ENCODE measurements around the gene PCDHGA7. TPM values are rescaled to one million over a fixed set of nuclear protein-coding genes. Genes with fewer than 3 reads are reported as not detected.
"Not testable (repeated sequence)": the region's sequence is repeated elsewhere in the genome, so short reads cannot be mapped to it uniquely, and the experiment has no call there.

The PCDHGA7 gene
- total RNA-seq, 1 donor from 2014 or later, result 0.23 TPM

GRCh38 chr5:141409598-141410306, 27.2 kb downstream of the PCDHGA7 start:
- no peak overlapping the region for H3K4me3 ChIP-seq (ENCODE audit: low read depth, low read length)
- TF ChIP-seq CTCF (conservative IDR thresholded peaks at IDR 0.05; ENCODE audit: low read depth, low read length), result no peak
- DNase-seq (ENCODE audit: low read depth), result no peak

GRCh38 chr5:141411575-141411974, 29.0 kb downstream of the PCDHGA7 start:
- DNase-seq (ENCODE audit: low read depth), result no peak
- no peak for TF ChIP-seq CTCF (conservative IDR thresholded peaks at IDR 0.05; ENCODE audit: low read depth, low read length)
- H3K4me3 ChIP-seq (ENCODE audit: low read depth, low read length), result no peak overlapping the region

GRCh38 chr5:141412854-141413539, 30.5 kb downstream of the PCDHGA7 start, which contains the start of gene PCDHGA10:
Gene PCDHGA10 (plus strand): TSS chr5:141412987. CDS start chr5:141413176, 189 bp downstream.
- peak within 1 kb of the TSS; percentile 44 for H3K4me3 ChIP-seq (ENCODE audit: low read depth, low read length)

GRCh38 chr5:141413540-141414069, 31.1 kb downstream of the PCDHGA7 start:
- peak overlapping the region; percentile 44 for H3K4me3 ChIP-seq (ENCODE audit: low read depth, low read length)

More at GRCh38 chr5:141412854-141413539, 30.5 kb downstream of the PCDHGA7 start, which contains the start of gene PCDHGA10:
- TF ChIP-seq CTCF (conservative IDR thresholded peaks at IDR 0.05; ENCODE audit: low read depth, low read length), result peak; percentile 56
- DNase-seq (ENCODE audit: low read depth), result no peak

GRCh38 chr5:141414548-141415274, 32.2 kb downstream of the PCDHGA7 start:
- DNase-seq (ENCODE audit: low read depth); H3K4me3 ChIP-seq (ENCODE audit: low read depth, low read length): not testable (repeated sequence)

More at GRCh38 chr5:141413540-141414069, 31.1 kb downstream of the PCDHGA7 start:
- DNase-seq (ENCODE audit: low read depth), result no peak
- no peak for TF ChIP-seq CTCF (conservative IDR thresholded peaks at IDR 0.05; ENCODE audit: low read depth, low read length)

- not testable (repeated sequence) for DNase-seq (ENCODE audit: low read depth); H3K4me3 ChIP-seq (ENCODE audit: low read depth, low read length)
Observed at GRCh38 chr5:141415275-141415618, 32.7 kb downstream of the PCDHGA7 start.

GRCh38 chr5:141417494-141418172, 35.1 kb downstream of the PCDHGA7 start, which contains the start of gene PCDHGB7:
Gene PCDHGB7 (plus strand): TSS chr5:141417677. CDS start chr5:141417860, 183 bp downstream.
- not testable (repeated sequence) for DNase-seq (ENCODE audit: low read depth)
- peak within 1 kb of the TSS; percentile 55 for H3K4me3 ChIP-seq (ENCODE audit: low read depth, low read length)
- peak; percentile 80 for TF ChIP-seq CTCF (conservative IDR thresholded peaks at IDR 0.05; ENCODE audit: low read depth, low read length)
